B cell (primary cell): ENCODE measurements around the gene LYST. TPM values are rescaled to one million over a fixed set of nuclear protein-coding genes. Genes with fewer than 3 reads are reported as not detected.
"Not testable (repeated sequence)": the region's sequence is repeated elsewhere in the genome, so short reads cannot be mapped to it uniquely, and the experiment has no call there.

Experiments used
- ATAC-seq: fragments of 200-7000 bp; cut with Tn5 transposase; one replicate; pipeline ENCODE4 v1.10.0; 2021; ENCODE audit warnings: low read depth, mild to moderate bottlenecking, moderate number of reproducible peaks, moderate library complexity
- CTCF ChIA-PET: fragments of 350-600 bp; sonication (Branson Sonifier 250); formaldehyde crosslinking; loops from one replicate; lab custom pipeline; 2021; ENCODE audit warnings: antibody characterized with exemption, inconsistent platforms; lab: Charles Lee
- POLR2A ChIA-PET: fragments of 350-600 bp; sonication (Branson Sonifier 250); formaldehyde crosslinking; loops from one replicate; lab custom pipeline; 2021; ENCODE audit warnings: antibody characterized with exemption; lab: Charles Lee
- DNase-seq: peaks from one replicate; pipeline ENCODE4 v3.0.0; 2013
- H2AFZ ChIP-seq: 2 replicates; pipeline ENCODE4 v1.6.1; 2012; ENCODE audit warnings: mild to moderate bottlenecking, low read depth, low read length; ENCODE audit not compliant: insufficient read depth, poor library complexity, severe bottlenecking
- H3K27ac ChIP-seq, 2 donors: 1 replicate in 1 of 2; 2 replicates in 1 of 2; pipeline ENCODE4 v1.5.1; 2012 to 2013; ENCODE audit warnings: low read length in 2 of 2, mild to moderate bottlenecking in 2 of 2, moderate library complexity in 1 of 2
- H3K27me3 ChIP-seq, 4 experiments: fragments of 200-600 bp in 1 of 4; sonication (generic) in 1 of 4; replicated peaks in 1 of 4; 1 replicate in 2 of 4; 2 replicates in 2 of 4; pipeline versions ENCODE4 v1.6.1 to v1.7.0; 2013 to 2016; ENCODE audit warnings: low read length in 3 of 4, mild to moderate bottlenecking in 2 of 4, mixed read lengths in 1 of 4, moderate library complexity in 1 of 4; ENCODE audit not compliant: insufficient read depth in 4 of 4, control insufficient read depth in 3 of 4; ENCODE audit errors: control extremely low read depth in 1 of 4
- H3K36me3 ChIP-seq, 2 experiments: replicated peaks in 1 of 2; 1 replicate in 1 of 2; 2 replicates in 1 of 2; pipeline versions ENCODE4 v1.6.1 to v1.7.1; 2013; ENCODE audit warnings: low read length in 1 of 2; ENCODE audit not compliant: insufficient read depth in 2 of 2, control insufficient read depth in 1 of 2; ENCODE audit errors: control extremely low read depth in 1 of 2, extremely low read depth in 1 of 2
- H3K4me1 ChIP-seq, 2 donors: fragments of 200-600 bp in 1 of 2; sonication (generic) in 1 of 2; 1 replicate in 1 of 2; 2 replicates in 1 of 2; pipeline versions ENCODE4 v1.5.1 to v1.6.1; 2013 to 2017; ENCODE audit warnings: low read length in 2 of 2; ENCODE audit not compliant: control insufficient read depth in 2 of 2, insufficient read depth in 2 of 2
- H3K4me2 ChIP-seq: replicated peaks from 2 replicates; pipeline ENCODE3; 2012; ENCODE audit warnings: mild to moderate bottlenecking, low read depth, low read length; ENCODE audit not compliant: poor library complexity, severe bottlenecking
- H3K4me3 ChIP-seq, 5 experiments: fragments of 200-600 bp in 1 of 5; sonication (generic) in 1 of 5; 1 replicate in 3 of 5; 2 replicates in 2 of 5; pipeline versions ENCODE4 v1.5.1 to v1.7.0; 2011 to 2016; ENCODE audit warnings: low read length in 4 of 5, mild to moderate bottlenecking in 4 of 5, low read depth in 2 of 5, control low read depth in 1 of 5, moderate library complexity in 1 of 5; ENCODE audit not compliant: insufficient read depth in 1 of 5; ENCODE audit errors: control extremely low read depth in 1 of 5, extremely low read depth in 1 of 5
- H3K79me2 ChIP-seq: fragments of 200-600 bp; sonication (generic); one replicate; pipeline ENCODE4 v1.6.0; 2016; ENCODE audit warnings: low read length; ENCODE audit not compliant: control insufficient read depth, insufficient read depth
- H3K9ac ChIP-seq: fragments of 200-600 bp; sonication (generic); 2 replicates; pipeline ENCODE4 v1.6.1; 2017; ENCODE audit warnings: mild to moderate bottlenecking, low read length, moderate library complexity
- H3K9me3 ChIP-seq, 3 donors: one replicate each; pipeline versions ENCODE4 v1.6.1 to v1.7.1; 2013; ENCODE audit warnings: low read length in 2 of 3; ENCODE audit not compliant: control insufficient read depth in 2 of 3, insufficient read depth in 1 of 3; ENCODE audit errors: control extremely low read depth in 1 of 3
- H4K20me1 ChIP-seq: 2 replicates; pipeline ENCODE4 v1.6.0; 2012; ENCODE audit warnings: mild to moderate bottlenecking, low read length; ENCODE audit not compliant: insufficient read depth, control insufficient read depth, poor library complexity, severe bottlenecking
- H3K27ac Mint-ChIP-seq: one replicate; pipeline ENCODE4 v1.8.0; 2021; ENCODE audit warnings: mixed read lengths
- H3K27me3 Mint-ChIP-seq: one replicate; pipeline ENCODE4 v1.8.0; 2021; ENCODE audit warnings: mixed read lengths
- H3K4me1 Mint-ChIP-seq: one replicate; pipeline ENCODE4 v1.8.0; 2021; ENCODE audit warnings: mixed read lengths
- H3K4me3 Mint-ChIP-seq: one replicate; pipeline ENCODE4 v1.8.0; 2021; ENCODE audit warnings: mixed read lengths
- H3K9me3 Mint-ChIP-seq: one replicate; pipeline ENCODE4 v1.8.0; 2022; ENCODE audit warnings: mixed read lengths; ENCODE audit not compliant: insufficient read depth
- EZH2 ChIP-seq: IDR thresholded peaks from 2 replicates; pipeline ENCODE4 v1.6.1; 2012; ENCODE audit warnings: borderline replicate concordance, low read depth, mild to moderate bottlenecking, moderate library complexity, low read length; ENCODE audit not compliant: insufficient read depth, poor library complexity, severe bottlenecking
- WGBS: methylation state at CpG from one replicate; pipeline ENCODE4 v1.1.5; 2013; ENCODE audit warnings: missing lambda C conversion rate; ENCODE audit not compliant: insufficient coverage; 5-methylcytosine and 5-hydroxymethylcytosine counted together
- intact Hi-C: fragments of 100-400 bp; cut with micrococcal nuclease; formaldehyde crosslinking; loops from one replicate; pipeline ENCODE4 v1.10.0; 2022
- polyA plus RNA-seq: library from polyadenylated mRNA; depleted of rRNA; stranded (reverse); fragments of >200 nt; gene quantifications from 2 replicates; pipeline ENCODE4 v1.2.3, GENCODE V29; 2012
- total RNA-seq, 2 donors: library from RNA; stranded (reverse); fragments of 120-200 nt in 1 of 2; gene quantifications; 1 replicate in 1 of 2; 2 replicates in 1 of 2; pipeline versions ENCODE4 v1.2.3 to v1.2.4, GENCODE V29; 2013 to 2022
- TF ChIP-seq, protein P1 (sequence below): fragments of 200-600 bp; IDR thresholded peaks from one replicate; pipeline ENCODE4 v1.8.0; 2022; ENCODE audit warnings: antibody characterized with exemption, mild to moderate bottlenecking

LYST gene
- total and polyA plus RNA-seq, 2 donors (not counting 1 experiment from before 2014, with no cell fraction given): 50.4 to 120 TPM

DNA sequence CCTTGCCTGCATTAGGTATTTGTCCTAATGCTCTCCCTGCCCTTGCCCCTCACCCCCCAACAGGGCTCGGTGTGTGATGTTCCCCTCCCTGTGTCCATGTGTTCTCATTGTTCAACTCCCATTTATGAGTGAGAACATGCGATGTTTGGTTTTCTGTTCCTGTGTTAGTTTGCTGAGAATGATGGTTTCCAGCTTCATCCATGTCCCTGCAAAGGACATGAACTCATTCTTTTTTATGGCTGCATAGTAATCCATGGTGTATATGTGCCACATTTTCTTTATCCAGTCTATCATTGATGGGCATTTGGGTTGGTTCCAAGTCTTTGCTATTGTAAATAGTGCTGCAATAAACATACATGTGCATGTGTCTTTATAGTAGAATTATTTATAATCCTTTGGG lies 228.1 kb downstream of the LYST start:
- Mint-ChIP-seq H3K4me1 (peaks cover 16% of the 10 kb centered on the region), H3K27me3 (peaks cover 42% of the 10 kb centered on the region)
- Histone ChIP-seq H3K4me1 (peaks cover 11 to 12% of the 10 kb centered on the region in 2 donors), H3K27me3 (peaks cover 0 to 27% (median 5%) of the 10 kb centered on the region in 4 experiments)
- DNase-seq, H3K79me2 ChIP-seq, H3K4me3 ChIP-seq, H3K4me3 Mint-ChIP-seq, POLR2A ChIA-PET, H3K27ac Mint-ChIP-seq, intact Hi-C loops, H3K36me3 ChIP-seq, H3K9me3 Mint-ChIP-seq, H3K4me2 ChIP-seq, H2AFZ ChIP-seq, H3K27ac ChIP-seq, ATAC-seq, H3K9ac ChIP-seq, H4K20me1 ChIP-seq, H3K9me3 ChIP-seq, CTCF ChIA-PET: not testable (repeated sequence)
- WGBS: no CpG with 5 or more reads among the region's 2 CpGs

DNA sequence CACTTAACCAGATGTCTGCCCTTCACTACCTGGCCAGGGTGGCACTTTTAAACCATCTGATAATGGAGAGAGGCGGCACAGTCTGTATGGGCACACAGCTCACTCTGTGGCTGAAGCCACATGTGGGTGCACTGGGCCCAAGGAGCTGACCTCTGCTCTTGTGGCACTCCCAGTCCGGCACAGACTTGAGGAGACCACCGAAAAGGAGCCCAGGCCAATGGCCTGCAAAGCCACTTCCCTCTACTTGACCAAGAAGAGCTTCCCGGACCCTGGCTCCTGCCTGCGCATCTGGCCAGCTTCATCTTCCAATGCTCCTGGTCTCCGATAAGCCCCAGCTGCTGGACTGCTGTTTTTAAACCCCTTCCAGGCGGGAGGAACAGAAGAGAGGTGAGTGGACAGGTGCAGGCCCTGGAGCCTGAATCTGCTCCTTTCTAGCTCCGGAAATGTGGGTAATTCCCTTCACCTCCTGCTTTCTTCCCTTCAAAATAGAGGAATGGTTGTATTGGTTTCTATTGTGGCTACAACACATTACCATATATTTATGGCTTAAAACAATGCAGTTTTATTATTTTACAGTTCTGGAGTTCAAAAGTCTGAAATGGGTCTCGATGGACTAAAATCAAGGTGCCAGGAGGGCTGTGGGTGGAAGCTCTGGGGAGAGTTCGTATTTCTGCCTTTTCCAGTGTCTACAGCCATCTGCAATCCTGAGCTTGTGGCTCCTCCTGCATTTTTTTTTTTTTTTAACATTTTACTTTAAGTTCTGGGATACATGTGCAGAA lies 228.8 kb downstream of the LYST start:
- no peak overlapping the region for H2AFZ ChIP-seq
- Mint-ChIP-seq H3K4me1 (peaks cover 14% of the 10 kb centered on the region), H3K27me3 (peaks cover 41% of the 10 kb centered on the region), H3K4me3 (no peak overlapping the region), H3K27ac (no peak overlapping the region), H3K9me3 (no peaks in the 10 kb centered on the region)
- DNase-seq: no peak
- no peak overlapping the region for H3K27ac ChIP-seq
- ChIA-PET CTCF (no interaction called here), POLR2A (no interaction called here)
- H3K4me3 ChIP-seq: no peak overlapping the region
- TF ChIP-seq, protein P1, sequence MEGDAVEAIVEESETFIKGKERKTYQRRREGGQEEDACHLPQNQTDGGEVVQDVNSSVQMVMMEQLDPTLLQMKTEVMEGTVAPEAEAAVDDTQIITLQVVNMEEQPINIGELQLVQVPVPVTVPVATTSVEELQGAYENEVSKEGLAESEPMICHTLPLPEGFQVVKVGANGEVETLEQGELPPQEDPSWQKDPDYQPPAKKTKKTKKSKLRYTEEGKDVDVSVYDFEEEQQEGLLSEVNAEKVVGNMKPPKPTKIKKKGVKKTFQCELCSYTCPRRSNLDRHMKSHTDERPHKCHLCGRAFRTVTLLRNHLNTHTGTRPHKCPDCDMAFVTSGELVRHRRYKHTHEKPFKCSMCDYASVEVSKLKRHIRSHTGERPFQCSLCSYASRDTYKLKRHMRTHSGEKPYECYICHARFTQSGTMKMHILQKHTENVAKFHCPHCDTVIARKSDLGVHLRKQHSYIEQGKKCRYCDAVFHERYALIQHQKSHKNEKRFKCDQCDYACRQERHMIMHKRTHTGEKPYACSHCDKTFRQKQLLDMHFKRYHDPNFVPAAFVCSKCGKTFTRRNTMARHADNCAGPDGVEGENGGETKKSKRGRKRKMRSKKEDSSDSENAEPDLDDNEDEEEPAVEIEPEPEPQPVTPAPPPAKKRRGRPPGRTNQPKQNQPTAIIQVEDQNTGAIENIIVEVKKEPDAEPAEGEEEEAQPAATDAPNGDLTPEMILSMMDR: no peak
- no peak for TF ChIP-seq EZH2
- H3K9ac ChIP-seq: no peak overlapping the region
- no peak overlapping the region for H3K4me2 ChIP-seq
- H4K20me1 ChIP-seq: no peaks in the 10 kb centered on the region
- intact Hi-C loops: no loop called here
- no peak for ATAC-seq
- H3K79me2 ChIP-seq: no peaks in the 10 kb centered on the region
- 92% methylated on average over 5 of the region's 10 CpGs for WGBS
- H3K27me3 ChIP-seq: peaks cover 0 to 24% (median 2%) of the 10 kb centered on the region in 4 experiments
- peaks cover 0 to 2% (median 0%) of the 10 kb centered on the region in 3 donors for H3K9me3 ChIP-seq
- H3K4me1 ChIP-seq: peaks cover 12 to 13% of the 10 kb centered on the region in 2 donors
- no peaks in the 10 kb centered on the region for H3K36me3 ChIP-seq
